Neutrophil (primary cell): Measurements from ENCODE around the gene TMEM59.

Experiments
- H3K27ac ChIP-seq: fragments of 200-600 bp; sonication (generic); 2 replicates; pipeline ENCODE4 v1.5.1; 2016; ENCODE audit warnings: mild to moderate bottlenecking, moderate library complexity
- H3K27me3 ChIP-seq: fragments of 200-600 bp; sonication (generic); 2 replicates; pipeline ENCODE4 v1.6.0; 2016; ENCODE audit warnings: mild to moderate bottlenecking
- H3K36me3 ChIP-seq: fragments of 200-600 bp; sonication (generic); 2 replicates; pipeline ENCODE4 v1.5.1; 2017
- H3K4me1 ChIP-seq, 2 experiments: fragments of 200-600 bp in 1 of 2; sonication (generic) in 1 of 2; 1 replicate in 1 of 2; 2 replicates in 1 of 2; pipeline versions ENCODE4 v1.5.1 to v1.6.1; 2013 to 2016; ENCODE audit warnings: low read depth in 1 of 2, low read length in 1 of 2, mild to moderate bottlenecking in 1 of 2, moderate library complexity in 1 of 2; ENCODE audit not compliant: control insufficient read depth in 1 of 2, insufficient read depth in 1 of 2
- H3K4me3 ChIP-seq, 2 experiments: fragments of 200-600 bp in 1 of 2; sonication (generic) in 1 of 2; 1 replicate in 1 of 2; 2 replicates in 1 of 2; pipeline ENCODE4 v1.5.1; 2013 to 2016; ENCODE audit warnings: low read depth in 1 of 2, low read length in 1 of 2, mild to moderate bottlenecking in 1 of 2, moderate library complexity in 1 of 2
- H3K9me3 ChIP-seq: fragments of 200-600 bp; sonication (generic); 2 replicates; pipeline ENCODE4 v1.5.1; 2016
- TF ChIP-seq, protein P1 (sequence below): fragments of 200-600 bp; sonication (generic); IDR thresholded peaks from 2 replicates; pipeline ENCODE4 v1.5.1; 2016; ENCODE audit warnings: antibody characterized with exemption

The TMEM59 gene

DNA sequence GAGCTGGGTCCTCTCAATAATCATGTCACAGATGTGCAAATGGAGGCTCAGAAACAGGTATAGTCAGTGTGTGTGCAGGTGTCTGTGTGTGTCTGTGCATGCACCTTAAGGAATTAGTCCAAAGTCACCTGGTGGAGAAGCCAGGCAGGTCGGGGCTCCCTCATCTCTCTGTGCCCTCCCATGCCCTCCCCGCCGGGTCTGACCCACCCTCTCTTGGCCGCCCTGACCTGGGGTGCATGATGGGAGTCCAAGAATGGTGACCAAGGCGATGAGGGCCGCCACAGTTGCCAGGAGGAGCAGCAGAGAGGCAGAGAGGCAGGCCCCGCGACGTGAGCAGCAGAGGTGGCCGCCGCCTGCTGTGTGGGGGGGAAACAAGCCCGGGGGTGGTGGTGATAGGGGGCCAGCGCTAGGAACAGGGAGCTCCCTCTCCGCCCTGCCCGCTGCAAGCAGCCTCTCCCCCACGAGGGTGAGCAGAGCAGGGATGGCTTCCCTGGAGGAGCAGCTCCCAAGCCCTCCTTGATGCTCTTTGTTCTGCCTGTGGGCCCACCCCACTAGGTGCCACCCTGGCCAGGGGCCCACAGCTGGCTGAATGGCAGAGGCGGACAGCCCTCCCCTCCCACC lies 38.9 kb downstream of the TMEM59 start:
- H3K9me3 ChIP-seq = no peaks in the 10 kb centered on the region
- H3K4me1 ChIP-seq = no peaks in the 10 kb centered on the region
- H3K36me3 ChIP-seq = no peaks in the 10 kb centered on the region
- H3K4me3 ChIP-seq = no peak overlapping the region
- H3K27me3 ChIP-seq = no peaks in the 10 kb centered on the region
- no peak overlapping the region for H3K27ac ChIP-seq
- TF ChIP-seq, protein P1, sequence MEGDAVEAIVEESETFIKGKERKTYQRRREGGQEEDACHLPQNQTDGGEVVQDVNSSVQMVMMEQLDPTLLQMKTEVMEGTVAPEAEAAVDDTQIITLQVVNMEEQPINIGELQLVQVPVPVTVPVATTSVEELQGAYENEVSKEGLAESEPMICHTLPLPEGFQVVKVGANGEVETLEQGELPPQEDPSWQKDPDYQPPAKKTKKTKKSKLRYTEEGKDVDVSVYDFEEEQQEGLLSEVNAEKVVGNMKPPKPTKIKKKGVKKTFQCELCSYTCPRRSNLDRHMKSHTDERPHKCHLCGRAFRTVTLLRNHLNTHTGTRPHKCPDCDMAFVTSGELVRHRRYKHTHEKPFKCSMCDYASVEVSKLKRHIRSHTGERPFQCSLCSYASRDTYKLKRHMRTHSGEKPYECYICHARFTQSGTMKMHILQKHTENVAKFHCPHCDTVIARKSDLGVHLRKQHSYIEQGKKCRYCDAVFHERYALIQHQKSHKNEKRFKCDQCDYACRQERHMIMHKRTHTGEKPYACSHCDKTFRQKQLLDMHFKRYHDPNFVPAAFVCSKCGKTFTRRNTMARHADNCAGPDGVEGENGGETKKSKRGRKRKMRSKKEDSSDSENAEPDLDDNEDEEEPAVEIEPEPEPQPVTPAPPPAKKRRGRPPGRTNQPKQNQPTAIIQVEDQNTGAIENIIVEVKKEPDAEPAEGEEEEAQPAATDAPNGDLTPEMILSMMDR = no peak

DNA sequence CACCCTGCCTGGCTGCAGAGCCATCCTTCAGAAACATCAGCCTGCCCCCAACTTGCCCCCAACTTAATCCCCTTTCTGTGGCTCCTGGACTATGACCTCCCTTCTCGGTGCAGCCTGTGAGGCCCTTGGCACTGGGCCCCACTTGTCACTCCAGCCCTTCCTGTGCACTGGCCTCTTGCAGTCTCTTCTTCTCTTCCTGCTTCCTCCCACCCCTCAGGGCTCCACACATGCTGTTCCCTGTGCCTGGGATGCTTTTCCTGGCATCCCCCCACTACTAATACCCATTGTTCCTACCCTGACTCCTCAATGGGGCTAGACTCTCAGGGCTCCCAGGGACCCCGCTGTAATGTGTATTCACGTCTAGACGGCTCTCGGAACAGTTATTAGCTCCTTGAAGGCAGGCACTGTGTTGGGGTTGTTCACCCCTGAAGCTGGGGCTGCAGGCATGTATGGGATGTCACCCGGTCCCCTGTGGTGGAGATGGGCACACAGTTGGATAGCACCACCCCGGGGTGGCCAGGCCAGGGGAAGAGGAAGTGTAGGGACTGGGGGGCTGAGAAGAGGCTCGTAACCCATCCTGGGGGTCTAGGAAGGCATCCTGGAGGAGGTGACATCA lies 39.5 kb downstream of the TMEM59 start:
- no peaks in the 10 kb centered on the region for H3K4me1 ChIP-seq

DNA sequence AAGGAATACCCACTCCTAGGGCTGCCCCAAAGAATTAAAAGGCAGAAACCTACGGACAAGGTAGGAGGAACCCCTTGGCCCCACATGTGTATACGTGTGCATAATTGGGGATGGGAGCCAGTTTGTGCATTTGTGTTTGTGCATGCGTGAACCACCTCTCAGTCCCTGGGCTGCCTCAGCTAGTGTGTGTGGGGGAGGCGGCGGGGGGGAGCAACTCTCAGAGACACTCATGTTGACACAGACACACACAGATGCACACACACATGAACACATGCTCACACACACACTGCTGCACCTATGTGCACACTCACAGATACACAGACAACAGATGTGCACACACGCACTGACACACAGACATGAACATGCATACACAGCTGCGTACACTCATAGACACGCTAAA lies 40.1 kb downstream of the TMEM59 start:
- H3K27me3 ChIP-seq = no peaks in the 10 kb centered on the region
- H3K27ac ChIP-seq = no peak overlapping the region
- no peaks in the 10 kb centered on the region for H3K4me1 ChIP-seq
- H3K4me3 ChIP-seq = no peak overlapping the region
- H3K9me3 ChIP-seq = no peaks in the 10 kb centered on the region
- no peaks in the 10 kb centered on the region for H3K36me3 ChIP-seq
- TF ChIP-seq, protein P1 = no peak

More for the DNA sequence above, 39.5 kb downstream of the TMEM59 start:
- H3K4me3 ChIP-seq = no peak overlapping the region
- no peaks in the 10 kb centered on the region for H3K27me3 ChIP-seq
- H3K9me3 ChIP-seq = no peaks in the 10 kb centered on the region
- TF ChIP-seq, protein P1 = no peak
- no peaks in the 10 kb centered on the region for H3K36me3 ChIP-seq
- no peak overlapping the region for H3K27ac ChIP-seq

DNA sequence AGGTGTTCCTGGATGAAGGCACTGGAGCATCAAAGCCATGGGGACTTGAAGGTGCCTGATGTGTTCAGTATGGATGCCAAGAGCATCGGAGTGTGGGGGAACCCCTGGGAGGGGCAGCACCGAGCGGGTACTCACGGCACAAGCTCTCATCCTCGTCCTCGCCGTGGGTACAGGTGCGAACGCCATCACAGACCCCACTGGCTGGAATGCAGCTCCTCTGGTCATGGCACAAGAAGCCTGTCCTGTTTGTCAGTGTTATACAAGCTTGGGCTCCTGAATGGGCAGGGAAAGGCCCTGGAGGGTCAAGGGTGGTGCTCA lies 41.0 kb downstream of the TMEM59 start:
- no peaks in the 10 kb centered on the region for H3K4me1 ChIP-seq
- no peaks in the 10 kb centered on the region for H3K36me3 ChIP-seq
- TF ChIP-seq, protein P1 = no peak
- no peaks in the 10 kb centered on the region for H3K27me3 ChIP-seq
- no peak overlapping the region for H3K27ac ChIP-seq
- H3K4me3 ChIP-seq = no peak overlapping the region
- no peaks in the 10 kb centered on the region for H3K9me3 ChIP-seq

DNA sequence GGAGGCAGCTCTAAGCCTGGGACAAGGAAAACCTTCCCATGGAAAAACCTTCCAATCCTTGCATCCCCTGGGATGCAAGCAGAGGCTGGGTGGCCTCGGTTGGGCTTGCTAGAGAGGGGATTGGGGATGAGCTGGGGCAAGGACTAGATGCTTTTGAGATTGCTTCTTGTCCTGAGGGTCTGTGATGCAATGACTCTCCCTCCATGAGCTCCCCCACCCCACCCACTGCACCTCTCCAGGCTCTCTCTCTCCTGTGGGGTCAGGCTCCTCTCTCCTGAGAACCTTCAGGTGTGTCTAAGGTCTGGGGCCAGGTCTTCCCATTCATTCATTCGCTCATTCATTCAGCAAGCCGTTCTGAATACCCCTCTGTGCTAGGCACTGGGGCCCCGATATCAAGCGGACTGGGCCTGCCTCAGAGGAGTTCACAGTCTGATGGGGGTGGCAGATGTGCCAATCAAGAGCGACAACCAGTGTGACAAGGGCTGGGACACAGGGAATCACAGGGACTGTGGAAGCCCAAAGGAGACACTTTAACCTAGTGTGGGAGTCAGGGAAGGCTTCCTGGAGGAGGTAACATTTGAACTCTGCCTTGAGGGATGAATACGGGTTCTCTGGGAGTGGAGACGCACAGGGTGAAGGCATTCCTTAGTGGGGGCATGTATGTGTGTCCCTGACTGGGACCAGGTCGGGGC lies 41.5 kb downstream of the TMEM59 start:
- H3K9me3 ChIP-seq = no peaks in the 10 kb centered on the region
- no peak overlapping the region for H3K4me3 ChIP-seq
- no peaks in the 10 kb centered on the region for H3K27me3 ChIP-seq
- no peak overlapping the region for H3K27ac ChIP-seq
- TF ChIP-seq, protein P1 = no peak
- H3K36me3 ChIP-seq = no peaks in the 10 kb centered on the region
- H3K4me1 ChIP-seq = no peaks in the 10 kb centered on the region
